GM15510 (cell line): Measurements from ENCODE around the gene GRK5.

Experiments used
- POLR2A ChIP-seq: IDR thresholded peaks from 3 replicates; pipeline ENCODE4 v1.6.1; 2011; ENCODE audit warnings: borderline replicate concordance; ENCODE audit not compliant: insufficient read length; ENCODE audit errors: extremely low read depth

GRK5 gene

DNA sequence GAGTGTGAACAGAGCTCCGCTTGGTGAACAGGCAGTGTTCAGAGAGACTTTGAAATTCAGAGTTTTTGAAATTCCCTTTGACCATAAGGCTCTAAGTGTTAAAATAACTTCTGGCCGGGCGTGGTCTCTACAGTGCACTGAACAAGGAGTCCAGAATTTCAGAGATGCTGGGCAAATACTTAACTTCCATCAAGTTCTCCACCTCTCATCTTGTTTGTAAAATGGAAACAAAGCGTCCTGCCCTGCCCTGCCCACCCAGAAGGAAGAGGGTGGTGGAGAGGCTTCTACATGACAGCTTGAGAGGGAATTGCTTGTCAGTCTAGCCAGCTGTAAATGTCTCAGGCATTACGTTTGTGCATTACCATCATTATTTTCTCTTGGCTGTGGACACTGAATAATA lies 232.6 kb downstream of the GRK5 start:
- no peak for TF ChIP-seq POLR2A

DNA sequence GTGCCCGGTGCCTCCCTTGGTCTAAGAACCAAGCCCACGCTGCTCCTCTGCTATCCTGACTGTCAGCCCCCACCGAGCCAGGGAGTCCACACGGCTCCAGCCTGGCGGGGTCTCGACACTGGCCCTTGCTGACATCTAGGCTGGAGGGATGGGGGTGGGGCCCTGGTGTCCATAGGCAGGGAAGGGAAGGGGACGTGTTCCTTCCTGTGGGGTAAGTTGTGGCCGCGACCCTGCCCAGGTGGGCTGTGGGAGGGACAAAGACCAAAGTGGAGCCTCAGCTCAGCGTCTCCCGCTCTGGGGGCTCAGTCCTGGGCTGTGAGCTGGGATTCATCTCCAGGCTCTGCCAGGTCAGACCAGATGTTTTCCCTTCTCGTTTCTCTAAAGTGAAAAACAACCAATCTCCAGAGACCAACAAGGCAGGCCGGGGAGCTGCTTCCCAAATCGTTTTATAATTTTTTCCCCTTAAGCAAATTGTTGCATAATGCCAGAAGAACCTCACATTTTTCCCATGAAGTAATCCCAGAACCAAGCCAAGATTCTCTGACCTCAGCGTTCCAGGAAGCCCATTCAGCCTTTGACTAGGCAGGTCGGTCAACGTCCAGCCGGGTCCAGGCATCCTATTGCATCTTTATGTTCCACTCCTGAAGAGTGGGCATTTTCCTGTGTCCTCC lies 233.9 kb downstream of the GRK5 start:
- TF ChIP-seq POLR2A = no peak

DNA sequence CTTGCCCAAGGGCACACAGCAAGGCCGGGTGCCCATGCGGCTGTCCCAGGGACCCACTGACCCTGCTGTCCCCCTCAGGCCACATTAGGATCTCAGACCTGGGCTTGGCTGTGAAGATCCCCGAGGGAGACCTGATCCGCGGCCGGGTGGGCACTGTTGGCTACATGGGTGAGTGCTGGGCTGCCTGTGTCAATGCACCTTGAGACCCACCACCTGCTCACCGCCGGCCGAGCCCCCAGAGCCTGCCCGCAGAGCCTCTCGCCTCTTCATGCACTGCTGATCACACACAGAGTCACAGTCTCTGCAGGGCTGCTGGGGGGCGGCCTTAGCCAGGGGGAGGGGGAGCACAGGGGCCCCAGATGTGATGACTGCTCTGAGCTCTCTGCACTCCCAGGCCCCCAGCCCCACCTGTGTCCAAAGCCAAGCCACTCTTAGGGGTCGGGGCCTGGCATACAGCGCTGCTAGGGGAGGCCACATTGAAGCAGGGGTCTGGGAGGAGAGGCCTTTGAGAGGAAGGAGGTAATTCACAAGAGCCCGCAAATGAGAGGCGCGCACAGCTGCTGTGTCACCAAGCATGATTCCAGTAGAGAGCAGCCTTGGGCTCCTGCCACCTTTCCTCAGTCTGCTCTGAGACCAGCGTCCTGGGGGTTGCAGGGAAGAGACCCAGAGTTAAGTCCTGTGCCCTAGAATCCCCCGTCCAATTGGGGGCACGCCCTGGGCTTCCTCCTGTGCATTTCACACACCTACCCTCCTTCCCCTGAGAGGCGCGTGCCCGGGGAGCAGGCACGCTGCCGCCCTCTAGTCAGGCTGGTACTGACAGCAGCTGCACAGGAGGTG lies 234.8 kb downstream of the GRK5 start:
- no peak for TF ChIP-seq POLR2A

DNA sequence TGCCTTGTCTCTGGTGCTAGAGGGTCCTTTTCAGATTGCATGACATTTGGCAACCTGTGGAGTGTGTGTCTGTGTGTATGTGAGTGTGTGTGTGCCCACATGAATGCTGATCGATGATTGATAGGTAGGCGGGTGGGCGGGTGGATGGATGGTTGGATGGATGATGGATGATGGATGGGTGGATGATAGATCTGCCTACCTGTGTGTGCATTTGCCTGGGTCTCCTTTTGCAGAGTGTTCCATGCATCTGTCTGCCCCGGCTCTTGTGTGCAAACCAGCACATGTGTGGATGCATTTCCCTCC lies 235.3 kb downstream of the GRK5 start:
- TF ChIP-seq POLR2A = no peak

DNA sequence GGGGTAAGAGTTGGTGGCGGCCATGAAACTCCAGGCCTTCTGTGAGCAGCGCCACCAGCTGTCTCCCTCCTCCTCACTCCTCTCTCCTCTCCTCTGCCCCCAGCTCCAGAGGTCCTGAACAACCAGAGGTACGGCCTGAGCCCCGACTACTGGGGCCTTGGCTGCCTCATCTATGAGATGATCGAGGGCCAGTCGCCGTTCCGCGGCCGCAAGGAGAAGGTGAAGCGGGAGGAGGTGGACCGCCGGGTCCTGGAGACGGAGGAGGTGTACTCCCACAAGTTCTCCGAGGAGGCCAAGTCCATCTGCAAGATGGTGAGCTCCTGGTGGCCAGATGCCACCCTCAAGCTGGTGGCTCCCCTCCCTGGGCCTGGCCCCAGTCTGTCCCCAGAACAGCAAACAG lies 236.1 kb downstream of the GRK5 start:
- TF ChIP-seq POLR2A = no peak

DNA sequence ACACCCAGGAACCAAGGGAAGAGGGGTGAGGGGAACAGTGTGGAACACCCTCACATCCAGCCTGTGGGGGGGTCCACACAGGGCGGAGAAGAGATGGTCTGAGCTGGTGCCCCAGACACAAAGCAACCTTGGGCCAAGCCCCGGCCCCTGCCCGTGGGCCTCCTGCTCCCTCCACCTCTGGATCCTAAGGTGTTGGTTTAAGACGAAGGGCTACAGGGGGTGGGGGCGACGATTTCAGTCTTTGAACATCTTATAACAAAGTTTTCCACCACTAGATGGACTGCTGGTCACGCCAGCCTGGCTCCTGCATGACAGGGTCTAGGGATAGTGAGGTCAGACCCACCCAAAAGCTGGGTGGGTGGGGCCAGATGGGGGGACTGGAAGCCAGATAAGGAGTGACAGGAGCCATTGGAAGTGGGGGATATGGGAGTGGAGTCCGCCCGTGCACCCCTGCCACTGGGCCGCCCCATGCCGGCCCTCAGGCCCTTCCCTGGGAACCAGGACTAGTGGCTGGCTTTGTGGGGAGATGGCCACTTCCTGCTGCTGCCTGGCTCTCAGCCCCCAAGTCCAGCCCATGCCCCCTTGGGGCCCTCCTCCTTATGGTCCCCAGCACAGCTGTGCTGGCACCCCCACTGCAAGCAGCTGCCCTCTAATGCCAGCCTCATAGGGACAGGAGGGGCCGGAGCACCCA lies 236.7 kb downstream of the GRK5 start:
- TF ChIP-seq POLR2A = no peak

DNA sequence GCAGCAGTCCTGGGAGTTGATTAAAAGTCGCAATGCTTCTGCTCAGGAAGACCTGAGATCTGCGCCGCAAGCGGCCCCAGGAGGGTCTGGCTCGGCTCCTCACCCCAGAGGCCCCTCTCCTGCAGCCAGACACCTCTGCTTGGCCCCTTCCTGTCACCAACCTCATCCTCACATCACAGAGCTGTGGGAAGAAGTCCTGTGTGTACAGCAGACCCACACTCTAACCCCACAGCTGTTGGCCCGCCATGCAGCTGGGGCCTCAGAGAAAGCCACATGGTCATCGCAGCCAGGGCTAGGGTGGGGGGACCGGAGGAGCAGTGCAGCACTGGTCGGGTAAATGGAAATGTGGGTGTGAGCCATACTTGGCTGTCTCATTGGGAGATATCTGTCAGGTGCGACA lies 237.5 kb downstream of the GRK5 start:
- TF ChIP-seq POLR2A = no peak

DNA sequence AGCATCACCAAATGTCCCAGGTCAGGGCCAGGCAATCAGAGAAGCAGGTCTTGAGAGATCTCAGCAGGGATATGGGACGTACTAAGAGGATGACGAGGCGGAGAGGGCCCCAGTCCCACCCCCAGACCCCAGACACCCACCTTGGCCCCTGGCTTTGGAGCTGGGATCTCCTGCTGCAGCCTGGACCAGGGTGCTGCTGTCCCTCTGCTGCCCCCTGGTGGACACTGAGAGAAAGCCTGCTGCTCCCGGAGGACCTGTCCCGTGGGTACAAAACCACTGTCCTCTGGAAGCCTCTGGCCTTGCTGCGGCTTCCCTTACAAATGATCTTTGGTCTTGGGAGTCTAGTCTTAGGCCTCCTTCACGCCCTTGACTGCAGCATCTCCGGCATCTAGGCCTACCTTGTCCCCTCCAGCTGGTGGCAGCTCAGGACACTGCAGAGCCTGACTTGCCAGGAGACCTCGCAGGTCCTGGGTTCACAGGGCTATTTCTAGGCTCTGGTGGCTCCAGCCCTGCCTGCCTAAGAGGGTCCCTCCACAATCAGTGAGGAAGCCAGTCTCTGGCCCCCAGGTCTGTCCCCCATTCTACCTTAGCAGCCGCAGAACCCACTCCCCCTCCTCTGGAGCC lies 238.1 kb downstream of the GRK5 start:
- no peak for TF ChIP-seq POLR2A

DNA sequence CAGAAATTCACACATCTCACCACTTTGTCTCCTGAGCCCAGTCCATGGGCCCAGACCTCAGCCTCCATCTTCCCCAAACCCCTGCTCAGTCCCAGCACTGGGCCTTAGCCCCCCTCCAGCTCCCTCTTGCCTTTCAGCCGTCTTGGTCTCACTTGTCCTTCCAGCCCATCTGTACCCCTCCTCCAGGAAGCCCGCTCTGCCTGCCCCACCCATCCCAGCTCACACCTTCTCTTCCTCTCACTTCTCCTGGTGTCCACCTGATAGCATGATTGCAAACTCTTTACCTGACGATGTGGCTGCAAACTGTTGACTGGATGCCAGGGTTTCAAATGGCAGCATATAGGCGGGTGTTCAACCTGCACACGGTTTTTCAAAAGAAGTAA lies 238.6 kb downstream of the GRK5 start:
- no peak for TF ChIP-seq POLR2A

DNA sequence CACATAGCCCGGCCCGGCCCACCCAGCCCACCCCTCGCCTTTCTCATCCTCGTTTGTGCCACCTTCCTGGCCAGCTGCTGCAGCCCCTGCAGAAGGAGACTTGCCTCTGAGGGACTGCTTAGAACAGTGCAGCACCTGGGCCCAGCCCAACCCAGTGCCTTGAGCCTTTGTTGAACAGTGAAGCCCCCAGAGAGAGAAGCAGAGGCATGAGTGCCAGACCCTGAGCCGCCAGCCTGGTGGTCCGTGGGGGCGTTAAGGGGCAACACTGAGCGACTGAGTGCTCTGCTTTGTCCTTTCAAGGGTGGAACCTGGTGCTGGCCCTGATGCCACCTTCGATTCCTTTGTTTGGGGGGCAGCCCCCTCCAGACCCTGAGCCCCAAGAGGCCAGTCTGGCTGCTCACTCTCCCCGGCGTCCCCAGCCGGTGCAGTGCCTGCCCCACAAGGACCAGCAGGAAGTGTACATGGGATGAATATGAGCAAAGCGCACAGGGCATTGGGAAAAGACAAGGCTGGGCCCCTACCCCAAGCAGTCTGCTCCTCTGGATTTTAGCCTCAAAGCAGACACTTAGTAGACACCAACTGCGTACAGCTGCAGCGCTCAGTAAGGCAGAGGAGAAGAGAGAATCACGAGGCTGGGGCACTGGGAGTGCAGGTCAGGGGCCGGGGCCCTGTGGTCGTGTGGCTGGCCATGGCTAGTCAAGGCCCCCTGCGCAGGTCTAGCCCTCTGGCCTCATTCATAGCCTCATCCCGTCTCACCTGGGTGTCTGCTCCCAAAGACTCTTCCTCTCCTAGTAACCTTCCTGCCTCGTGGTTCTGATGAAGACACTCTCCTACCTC lies 239.3 kb downstream of the GRK5 start:
- TF ChIP-seq POLR2A = no peak

DNA sequence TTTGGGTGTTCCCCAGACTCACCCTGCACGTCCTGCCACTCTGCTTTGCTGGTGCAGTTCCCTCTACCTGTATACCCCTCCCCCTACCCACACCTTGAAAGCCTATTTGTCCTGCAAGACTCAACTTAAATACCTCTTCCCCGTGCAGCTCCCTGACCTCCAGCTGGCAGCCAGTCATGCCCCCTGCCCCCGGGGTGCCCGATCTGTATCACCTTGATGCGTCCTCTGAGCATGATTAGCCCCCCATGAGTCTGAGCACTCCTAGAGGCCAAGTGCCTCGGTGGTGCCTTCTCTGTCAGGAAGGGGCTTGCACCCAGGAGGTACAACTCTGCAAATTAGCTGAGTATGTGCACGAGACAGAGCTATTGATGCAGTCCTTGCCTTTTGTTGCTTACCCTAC lies 240.1 kb downstream of the GRK5 start:
- TF ChIP-seq POLR2A = no peak

DNA sequence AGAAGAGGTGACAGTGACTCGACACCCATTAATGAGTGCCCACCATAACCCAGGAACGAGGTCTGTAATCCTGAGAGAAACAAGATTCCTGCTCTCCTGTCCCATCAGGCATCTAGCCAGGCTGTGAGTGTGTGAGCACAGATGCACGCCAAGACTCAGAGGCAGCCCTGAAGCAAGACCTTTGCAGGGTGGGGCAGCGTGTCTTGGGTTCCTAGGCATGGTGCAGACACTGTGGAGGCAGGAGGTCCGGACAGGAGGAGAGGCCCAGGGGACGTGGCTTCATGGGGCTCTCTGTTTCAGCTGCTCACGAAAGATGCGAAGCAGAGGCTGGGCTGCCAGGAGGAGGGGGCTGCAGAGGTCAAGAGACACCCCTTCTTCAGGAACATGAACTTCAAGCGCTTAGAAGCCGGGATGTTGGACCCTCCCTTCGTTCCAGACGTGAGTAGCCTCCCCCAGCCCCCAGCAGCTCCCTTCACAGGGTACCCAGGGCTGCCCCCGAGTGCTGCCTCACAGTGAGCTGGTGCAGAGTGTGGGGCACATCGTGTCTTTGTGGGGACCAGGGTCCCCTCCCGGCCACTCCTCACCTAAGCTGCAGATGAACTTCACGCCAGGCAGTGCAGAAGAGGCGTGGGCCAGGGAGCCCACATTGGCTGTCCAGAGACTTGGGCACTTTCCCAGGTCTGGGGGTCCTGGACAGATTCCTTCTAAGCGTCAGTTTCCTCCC lies 240.6 kb downstream of the GRK5 start:
- no peak for TF ChIP-seq POLR2A

DNA sequence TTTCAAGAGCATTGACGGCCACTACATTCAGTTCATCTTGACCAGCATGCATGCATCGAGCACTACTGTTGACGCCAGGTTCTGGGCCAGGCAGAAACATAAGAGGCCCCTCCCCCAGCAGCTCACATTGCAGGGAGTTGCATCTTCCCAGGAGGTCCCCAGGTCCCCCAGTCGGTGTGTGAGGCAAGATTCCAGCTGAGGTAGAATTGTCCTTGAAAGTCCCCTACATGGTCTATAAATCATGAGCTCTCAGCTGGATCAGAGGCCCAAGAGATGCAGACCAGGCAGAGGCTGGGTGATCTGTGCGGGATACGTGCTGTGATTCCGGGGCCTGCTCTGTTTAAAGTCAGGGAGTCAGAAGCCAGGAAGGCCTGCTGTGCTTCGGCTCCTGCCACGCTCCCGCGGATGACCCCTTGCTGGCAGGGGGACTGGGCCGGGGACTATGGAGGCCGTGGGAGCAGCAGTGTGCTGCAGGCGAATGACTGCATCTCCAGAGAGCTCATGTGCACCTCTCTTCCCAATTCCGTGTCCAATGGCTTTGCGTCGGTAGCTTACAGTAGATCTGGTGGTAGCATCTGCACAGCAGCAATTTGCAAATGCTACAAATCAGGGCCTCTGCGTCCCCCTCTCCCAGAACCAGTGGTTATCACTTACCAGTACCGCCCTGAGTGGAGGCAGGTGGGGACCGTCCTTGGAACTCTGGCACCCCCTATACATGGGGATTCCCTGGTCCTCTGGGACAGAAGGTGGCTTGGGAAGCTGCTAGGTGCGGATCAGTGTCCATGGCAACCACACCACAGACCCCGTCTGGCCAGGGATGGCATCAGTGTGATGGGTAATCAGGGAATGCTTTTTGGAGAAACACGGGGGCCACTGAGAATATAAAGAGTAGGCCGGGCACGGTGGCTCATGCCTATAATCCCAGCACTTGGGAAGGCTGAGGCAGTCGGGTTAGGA lies 241.5 kb downstream of the GRK5 start:
- TF ChIP-seq POLR2A = no peak
